Measurements from ENCODE around the gene MKRN2. TPM values are rescaled to one million over a fixed set of nuclear protein-coding genes. Genes with fewer than 3 reads are reported as not detected.

The MKRN2 gene
- total and polyA plus RNA-seq, 4 donors: 15.7 to 30.8 (median 23.3) TPM

DNA sequence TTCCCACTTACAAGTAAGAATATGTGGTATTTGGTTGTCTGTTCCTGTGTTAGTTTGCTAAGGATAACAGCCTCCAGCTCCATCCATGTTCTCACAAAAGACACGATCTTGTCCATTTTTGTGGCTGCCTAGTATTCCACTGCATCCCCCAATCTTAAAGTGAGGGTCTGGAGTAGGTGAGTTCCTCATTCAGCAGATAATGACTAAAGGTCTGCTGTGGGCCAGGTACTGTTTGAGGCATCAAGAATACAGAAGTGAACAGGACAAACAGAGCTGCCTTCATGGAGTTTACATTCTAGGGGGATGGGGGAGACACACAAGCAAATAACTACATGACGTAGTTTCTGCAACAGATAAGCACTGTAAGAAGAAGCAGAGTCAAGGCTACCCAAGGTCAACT, 35.9 kb upstream of the MKRN2 start:
- no peak overlapping the region for H3K4me3 ChIP-seq
- no peak overlapping the region for H3K9ac ChIP-seq (ENCODE audit: insufficient read depth in 1 of 2, low read length in 2 of 2)
- no peaks in the 10 kb centered on the region for H3K9me3 ChIP-seq (ENCODE audit: control insufficient read depth in 4 of 4, insufficient read depth in 3 of 4, low read length in 3 of 4)
- H3K27ac ChIP-seq (ENCODE audit: low read depth in 1 of 2, low read length in 1 of 2): no peak overlapping the region
- TF ChIP-seq, protein P1, sequence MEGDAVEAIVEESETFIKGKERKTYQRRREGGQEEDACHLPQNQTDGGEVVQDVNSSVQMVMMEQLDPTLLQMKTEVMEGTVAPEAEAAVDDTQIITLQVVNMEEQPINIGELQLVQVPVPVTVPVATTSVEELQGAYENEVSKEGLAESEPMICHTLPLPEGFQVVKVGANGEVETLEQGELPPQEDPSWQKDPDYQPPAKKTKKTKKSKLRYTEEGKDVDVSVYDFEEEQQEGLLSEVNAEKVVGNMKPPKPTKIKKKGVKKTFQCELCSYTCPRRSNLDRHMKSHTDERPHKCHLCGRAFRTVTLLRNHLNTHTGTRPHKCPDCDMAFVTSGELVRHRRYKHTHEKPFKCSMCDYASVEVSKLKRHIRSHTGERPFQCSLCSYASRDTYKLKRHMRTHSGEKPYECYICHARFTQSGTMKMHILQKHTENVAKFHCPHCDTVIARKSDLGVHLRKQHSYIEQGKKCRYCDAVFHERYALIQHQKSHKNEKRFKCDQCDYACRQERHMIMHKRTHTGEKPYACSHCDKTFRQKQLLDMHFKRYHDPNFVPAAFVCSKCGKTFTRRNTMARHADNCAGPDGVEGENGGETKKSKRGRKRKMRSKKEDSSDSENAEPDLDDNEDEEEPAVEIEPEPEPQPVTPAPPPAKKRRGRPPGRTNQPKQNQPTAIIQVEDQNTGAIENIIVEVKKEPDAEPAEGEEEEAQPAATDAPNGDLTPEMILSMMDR (IDR thresholded peaks at IDR 0.05; ENCODE audit: control extremely low read depth, extremely low read depth): no peak
- H3K27me3 ChIP-seq (ENCODE audit: control insufficient read depth in 3 of 3, insufficient read depth in 3 of 3, low read length in 2 of 3): no peaks in the 10 kb centered on the region
- 98 to 100% methylated on average over 2 of the region's 2 CpGs for WGBS, 2 donors
- DNase-seq (no peak), ATAC-seq (ENCODE audit: insufficient read depth, low FRiP score) (no peak)
- peaks cover 4 to 10% (median 7%) of the 10 kb centered on the region in 4 donors for H3K36me3 ChIP-seq (ENCODE audit: control insufficient read depth in 4 of 4, insufficient read depth in 4 of 4, low read length in 4 of 4)
- H3K4me1 ChIP-seq (ENCODE audit: control insufficient read depth in 5 of 5, insufficient read depth in 5 of 5, low read length in 5 of 5): peaks cover 0 to 12% (median 4%) of the 10 kb centered on the region in 5 donors

DNA sequence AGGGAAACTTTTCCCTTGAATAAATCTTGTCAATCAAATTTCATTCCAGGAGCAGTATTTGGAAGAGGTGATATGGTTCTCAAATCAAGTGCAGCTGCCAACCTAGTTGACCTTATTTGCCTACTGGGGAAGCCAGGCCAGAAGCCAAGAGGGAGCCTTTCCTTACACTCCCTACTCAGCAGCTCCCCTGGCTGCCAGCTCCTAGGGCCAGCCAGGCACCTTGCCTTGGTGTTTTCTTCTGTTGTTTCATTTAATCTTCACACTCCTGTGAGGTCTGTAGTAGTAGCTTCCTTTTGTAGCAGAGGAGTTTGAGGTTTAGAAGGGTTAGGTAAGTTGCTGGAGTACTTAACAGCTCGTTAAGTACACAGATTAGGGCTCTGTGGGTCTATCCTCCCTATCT, 34.2 kb upstream of the MKRN2 start:
- TF ChIP-seq, protein P1 (IDR thresholded peaks at IDR 0.05; ENCODE audit: control extremely low read depth, extremely low read depth): no peak
- Histone ChIP-seq H3K4me3 (no peak overlapping the region), H3K9me3 (ENCODE audit: control insufficient read depth in 4 of 4, insufficient read depth in 3 of 4, low read length in 3 of 4) (no peaks in the 10 kb centered on the region), H3K36me3 (ENCODE audit: control insufficient read depth in 4 of 4, insufficient read depth in 4 of 4, low read length in 4 of 4) (peaks cover 5 to 14% (median 11%) of the 10 kb centered on the region in 4 donors), H3K27me3 (ENCODE audit: control insufficient read depth in 3 of 3, insufficient read depth in 3 of 3, low read length in 2 of 3) (no peaks in the 10 kb centered on the region), H3K9ac (ENCODE audit: insufficient read depth in 1 of 2, low read length in 2 of 2) (no peak overlapping the region), H3K4me1 (ENCODE audit: control insufficient read depth in 5 of 5, insufficient read depth in 5 of 5, low read length in 5 of 5) (peaks cover 0 to 9% (median 1%) of the 10 kb centered on the region in 5 donors), H3K27ac (ENCODE audit: low read depth in 1 of 2, low read length in 1 of 2) (peak overlapping the region; percentile 17 to 83)
- no peak for ATAC-seq (ENCODE audit: insufficient read depth, low FRiP score)
- no peak for DNase-seq
- WGBS, 2 donors: 71 to 90% methylated on average over 1 of the region's 1 CpG

DNA sequence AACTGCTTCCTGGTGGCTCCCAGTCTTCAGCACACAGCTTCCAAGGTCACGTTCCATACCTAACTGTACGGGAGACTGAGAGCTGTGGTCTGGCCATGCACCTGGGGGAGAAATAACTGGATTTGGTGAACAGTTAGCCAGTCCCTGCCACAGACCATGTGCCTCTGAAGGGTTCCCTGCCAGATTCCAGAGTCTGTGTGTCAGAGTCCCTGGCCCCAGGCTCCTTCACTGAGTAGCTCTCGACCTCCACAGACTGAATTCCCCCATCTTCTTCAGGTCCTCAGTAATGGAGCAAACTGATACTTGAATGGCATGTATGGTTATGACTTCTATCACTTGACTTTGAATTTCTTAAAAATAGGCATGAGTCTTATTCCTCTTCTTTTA, 29.1 kb upstream of the MKRN2 start:
- ATAC-seq (ENCODE audit: insufficient read depth, low FRiP score) (no peak), DNase-seq (no peak)
- Histone ChIP-seq H3K4me1 (ENCODE audit: control insufficient read depth in 5 of 5, insufficient read depth in 5 of 5, low read length in 5 of 5) (no peaks in the 10 kb centered on the region), H3K9me3 (ENCODE audit: control insufficient read depth in 4 of 4, insufficient read depth in 3 of 4, low read length in 3 of 4) (no peaks in the 10 kb centered on the region), H3K27me3 (ENCODE audit: control insufficient read depth in 3 of 3, insufficient read depth in 3 of 3, low read length in 2 of 3) (no peaks in the 10 kb centered on the region), H3K9ac (ENCODE audit: insufficient read depth in 1 of 2, low read length in 2 of 2) (no peak overlapping the region), H3K36me3 (ENCODE audit: control insufficient read depth in 4 of 4, insufficient read depth in 4 of 4, low read length in 4 of 4) (peaks cover 15 to 21% (median 20%) of the 10 kb centered on the region in 4 donors), H3K27ac (ENCODE audit: low read depth in 1 of 2, low read length in 1 of 2) (no peak overlapping the region), H3K4me3 (no peak overlapping the region)
- TF ChIP-seq, protein P1 (IDR thresholded peaks at IDR 0.05; ENCODE audit: control extremely low read depth, extremely low read depth): no peak
- 97% methylated on average over 3 of the region's 3 CpGs for WGBS, 2 donors

DNA sequence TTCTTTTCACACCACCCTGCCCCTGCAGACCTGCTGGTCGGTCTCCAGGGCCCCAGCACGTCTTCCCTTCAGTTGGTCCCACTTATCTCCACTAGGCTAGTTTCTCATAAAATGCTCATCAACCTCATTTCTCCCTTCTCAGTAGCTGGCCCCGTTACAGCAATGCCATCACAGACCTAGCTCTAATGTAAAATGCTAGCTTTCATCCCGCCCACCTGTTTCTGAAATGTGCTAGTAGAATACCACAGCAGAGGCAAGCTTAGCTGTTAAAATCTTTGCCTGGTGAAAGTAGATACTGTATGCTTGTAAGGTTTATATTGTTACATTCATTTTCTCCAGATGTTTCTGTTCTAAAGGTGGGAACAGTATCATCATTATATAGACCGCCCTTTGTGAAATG, 24.7 kb upstream of the MKRN2 start:
- no peak overlapping the region for H3K9ac ChIP-seq (ENCODE audit: insufficient read depth in 1 of 2, low read length in 2 of 2)
- WGBS, 2 donors: 94 to 98% methylated on average over 5 of the region's 5 CpGs
- no peak for ATAC-seq (ENCODE audit: insufficient read depth, low FRiP score)
- no peak overlapping the region for H3K4me3 ChIP-seq
- no peaks in the 10 kb centered on the region for H3K9me3 ChIP-seq (ENCODE audit: control insufficient read depth in 4 of 4, insufficient read depth in 3 of 4, low read length in 3 of 4)
- no peak for DNase-seq
- peaks cover 10 to 17% (median 16%) of the 10 kb centered on the region in 4 donors for H3K36me3 ChIP-seq (ENCODE audit: control insufficient read depth in 4 of 4, insufficient read depth in 4 of 4, low read length in 4 of 4)
- H3K27ac ChIP-seq (ENCODE audit: low read depth in 1 of 2, low read length in 1 of 2): no peak overlapping the region
- H3K4me1 ChIP-seq (ENCODE audit: control insufficient read depth in 5 of 5, insufficient read depth in 5 of 5, low read length in 5 of 5): no peaks in the 10 kb centered on the region
- TF ChIP-seq, protein P1 (IDR thresholded peaks at IDR 0.05; ENCODE audit: control extremely low read depth, extremely low read depth): no peak
- H3K27me3 ChIP-seq (ENCODE audit: control insufficient read depth in 3 of 3, insufficient read depth in 3 of 3, low read length in 2 of 3): no peaks in the 10 kb centered on the region
